Measurements from ENCODE around the gene TSKU.

The TSKU gene

DNA sequence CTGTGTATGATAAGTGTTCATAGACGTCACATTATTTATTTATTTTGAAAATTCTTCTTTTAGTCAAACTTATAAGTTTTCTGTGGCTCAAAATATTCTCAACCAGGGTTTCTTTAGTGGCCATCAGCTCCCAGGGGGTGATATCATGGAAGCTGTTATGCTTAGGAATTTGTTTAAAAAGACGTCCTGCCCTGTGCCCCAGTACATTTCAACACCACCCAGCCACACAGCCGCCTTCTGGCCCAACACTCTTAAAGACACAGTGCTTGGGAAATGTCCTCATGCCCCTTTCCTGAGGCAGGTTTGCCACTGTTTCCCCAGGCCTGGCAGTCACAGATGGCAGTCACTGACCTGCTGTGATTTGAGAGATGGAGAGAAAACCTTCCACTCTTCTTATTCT lies 19.9 kb downstream of the TSKU start:
- TF ChIP-seq, protein P1, sequence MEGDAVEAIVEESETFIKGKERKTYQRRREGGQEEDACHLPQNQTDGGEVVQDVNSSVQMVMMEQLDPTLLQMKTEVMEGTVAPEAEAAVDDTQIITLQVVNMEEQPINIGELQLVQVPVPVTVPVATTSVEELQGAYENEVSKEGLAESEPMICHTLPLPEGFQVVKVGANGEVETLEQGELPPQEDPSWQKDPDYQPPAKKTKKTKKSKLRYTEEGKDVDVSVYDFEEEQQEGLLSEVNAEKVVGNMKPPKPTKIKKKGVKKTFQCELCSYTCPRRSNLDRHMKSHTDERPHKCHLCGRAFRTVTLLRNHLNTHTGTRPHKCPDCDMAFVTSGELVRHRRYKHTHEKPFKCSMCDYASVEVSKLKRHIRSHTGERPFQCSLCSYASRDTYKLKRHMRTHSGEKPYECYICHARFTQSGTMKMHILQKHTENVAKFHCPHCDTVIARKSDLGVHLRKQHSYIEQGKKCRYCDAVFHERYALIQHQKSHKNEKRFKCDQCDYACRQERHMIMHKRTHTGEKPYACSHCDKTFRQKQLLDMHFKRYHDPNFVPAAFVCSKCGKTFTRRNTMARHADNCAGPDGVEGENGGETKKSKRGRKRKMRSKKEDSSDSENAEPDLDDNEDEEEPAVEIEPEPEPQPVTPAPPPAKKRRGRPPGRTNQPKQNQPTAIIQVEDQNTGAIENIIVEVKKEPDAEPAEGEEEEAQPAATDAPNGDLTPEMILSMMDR (IDR thresholded peaks at IDR 0.05; ENCODE audit: borderline replicate concordance, insufficient read depth, low read depth, low read length), result no peak
- H3K4me3 ChIP-seq (ENCODE audit: low read depth, low read length), result no peak overlapping the region

GRCh38 chr11:76803811-76804600 lies 20.9 kb downstream of the TSKU start:
- TF ChIP-seq, protein P1 (IDR thresholded peaks at IDR 0.05; ENCODE audit: borderline replicate concordance, insufficient read depth, low read depth, low read length), result no peak
- no peak overlapping the region for H3K4me3 ChIP-seq (ENCODE audit: low read depth, low read length)

GRCh38 chr11:76805206-76805913 lies 22.2 kb downstream of the TSKU start:
- TF ChIP-seq, protein P1 (IDR thresholded peaks at IDR 0.05; ENCODE audit: borderline replicate concordance, insufficient read depth, low read depth, low read length), result no peak
- H3K4me3 ChIP-seq (ENCODE audit: low read depth, low read length), result no peak overlapping the region

GRCh38 chr11:76806131-76806530 lies 23.0 kb downstream of the TSKU start:
- no peak overlapping the region for H3K4me3 ChIP-seq (ENCODE audit: low read depth, low read length)
- TF ChIP-seq, protein P1 (IDR thresholded peaks at IDR 0.05; ENCODE audit: borderline replicate concordance, insufficient read depth, low read depth, low read length), result no peak

DNA sequence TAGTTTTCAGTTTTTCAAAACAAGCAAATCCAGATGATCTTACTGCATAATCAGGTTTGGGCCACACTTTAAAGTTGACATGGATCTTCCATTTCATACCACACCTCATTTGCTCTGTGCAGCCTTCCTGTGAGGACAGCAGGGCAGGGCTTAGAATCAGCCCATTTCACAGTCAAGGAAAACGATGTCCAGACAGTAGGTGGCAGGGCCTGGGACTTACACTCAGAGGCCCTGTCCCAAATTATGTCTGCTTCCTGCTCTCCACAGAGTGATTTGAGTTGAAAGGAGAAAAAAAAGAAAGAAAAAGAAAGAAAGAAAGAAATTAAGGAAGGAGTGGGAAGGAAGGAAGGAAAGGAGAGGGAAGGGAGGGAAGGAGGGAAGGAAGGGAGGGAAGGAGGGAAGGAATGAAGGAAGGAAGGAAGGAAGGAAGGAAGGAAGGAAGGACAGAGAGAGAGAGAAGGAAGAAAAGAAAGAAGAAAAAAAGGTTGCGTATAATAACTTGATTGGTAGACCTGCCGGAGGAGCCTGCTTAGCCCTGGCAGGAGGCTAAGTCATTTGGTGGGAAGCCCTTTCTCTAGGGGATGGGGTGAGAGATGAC lies 23.6 kb downstream of the TSKU start:
- TF ChIP-seq, protein P1 (IDR thresholded peaks at IDR 0.05; ENCODE audit: borderline replicate concordance, insufficient read depth, low read depth, low read length), result no peak
- H3K4me3 ChIP-seq (ENCODE audit: low read depth, low read length), result no peak overlapping the region

DNA sequence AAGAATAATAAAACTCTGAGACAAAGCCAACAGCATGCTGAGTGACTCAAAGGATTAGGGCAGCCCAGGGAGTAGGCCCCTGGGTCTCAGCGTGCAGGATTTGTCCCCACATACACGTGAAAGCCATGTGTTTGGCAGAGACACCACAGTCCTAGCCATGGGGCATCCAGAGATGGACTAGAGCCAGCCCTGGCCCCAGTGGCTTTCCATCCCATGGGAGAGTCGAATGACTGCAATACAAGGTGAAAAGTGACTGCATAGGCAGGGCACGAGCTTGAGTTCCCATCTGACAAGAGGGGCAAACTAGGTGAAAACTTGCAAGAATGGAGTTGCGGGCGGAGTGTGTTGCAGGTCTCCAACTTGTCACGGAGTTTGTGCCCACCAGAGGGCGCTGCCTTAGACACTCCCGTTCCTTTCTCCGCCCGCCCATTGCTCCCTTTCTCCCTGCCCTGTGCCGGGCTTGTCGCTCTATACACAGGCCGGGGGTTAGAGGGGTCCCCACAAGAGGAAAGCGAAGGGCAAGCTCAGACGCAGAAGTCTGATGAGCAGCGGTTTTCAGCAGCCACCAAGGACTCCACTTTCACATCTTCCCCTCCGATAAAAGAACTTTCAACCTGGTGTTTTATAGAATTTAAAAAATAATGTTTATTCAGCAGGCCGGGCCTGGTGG lies 24.2 kb downstream of the TSKU start:
- TF ChIP-seq, protein P1 (IDR thresholded peaks at IDR 0.05; ENCODE audit: borderline replicate concordance, insufficient read depth, low read depth, low read length), result peak; percentile 82
- no peak overlapping the region for H3K4me3 ChIP-seq (ENCODE audit: low read depth, low read length)
